ENCODE results near the gene MYBPH. TPM values are rescaled to one million over a fixed set of nuclear protein-coding genes. Genes with fewer than 3 reads are reported as not detected.

Gene MYBPH
- total RNA-seq, 1 donor from 2014 or later, result not detected

DNA sequence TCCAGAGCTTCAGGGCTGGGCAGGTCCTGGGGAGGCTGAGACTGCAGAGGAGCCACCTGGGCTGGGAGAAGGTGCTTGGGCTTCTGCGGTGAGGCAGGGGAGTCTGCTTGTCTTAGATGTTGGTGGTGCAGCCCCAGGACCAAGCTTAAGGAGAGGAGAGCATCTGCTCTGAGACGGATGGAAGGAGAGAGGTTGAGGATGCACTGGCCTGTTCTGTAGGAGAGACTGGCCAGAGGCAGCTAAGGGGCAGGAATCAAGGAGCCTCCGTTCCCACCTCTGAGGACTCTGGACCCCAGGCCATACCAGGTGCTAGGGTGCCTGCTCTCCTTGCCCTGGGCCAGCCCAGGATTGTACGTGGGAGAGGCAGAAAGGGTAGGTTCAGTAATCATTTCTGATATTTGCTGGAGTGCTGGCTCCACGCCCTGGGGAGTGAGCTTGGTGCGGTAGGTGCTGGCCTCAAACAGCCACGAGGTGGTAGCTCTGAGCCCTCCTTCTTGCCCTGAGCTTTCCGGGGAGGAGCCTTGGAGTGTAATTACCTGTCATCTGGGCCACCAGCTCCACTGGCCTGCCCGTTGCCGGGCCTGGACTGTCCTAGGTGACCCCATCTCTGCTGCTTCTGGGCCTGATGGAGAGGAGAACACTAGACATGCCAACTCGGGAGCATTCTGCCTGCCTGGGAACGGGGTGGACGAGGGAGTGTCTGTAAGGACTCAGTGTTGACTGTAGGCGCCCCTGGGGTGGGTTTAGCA lies 9.3 kb downstream of the MYBPH start:
- no peak for DNase-seq (ENCODE audit: low read depth)

DNA sequence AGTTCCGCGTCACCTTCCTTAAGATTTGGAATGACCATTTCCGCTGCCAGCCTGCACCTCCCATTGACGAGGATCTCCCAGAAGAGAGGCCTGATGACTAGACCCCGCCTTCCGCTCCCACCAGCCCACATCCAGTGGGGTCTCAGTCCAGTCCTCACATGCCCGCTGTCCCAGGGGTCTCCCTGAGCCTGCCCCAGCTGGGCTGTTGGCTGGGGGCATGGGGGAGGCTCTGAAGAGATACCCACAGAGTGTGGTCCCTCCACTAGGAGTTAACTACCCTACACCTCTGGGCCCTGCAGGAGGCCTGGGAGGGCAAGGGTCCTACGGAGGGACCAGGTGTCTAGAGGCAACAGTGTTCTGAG lies 9.8 kb downstream of the MYBPH start:
- Histone ChIP-seq H3K27me3 (ENCODE audit: control insufficient read depth, insufficient read depth, low read length) (no peaks in the 10 kb centered on the region), H3K4me3 (ENCODE audit: low read depth, low read length) (no peak overlapping the region), H3K36me3 (ENCODE audit: control insufficient read depth, insufficient read depth, low read length) (peaks cover 2% of the 10 kb centered on the region)
- TF ChIP-seq, protein P1, sequence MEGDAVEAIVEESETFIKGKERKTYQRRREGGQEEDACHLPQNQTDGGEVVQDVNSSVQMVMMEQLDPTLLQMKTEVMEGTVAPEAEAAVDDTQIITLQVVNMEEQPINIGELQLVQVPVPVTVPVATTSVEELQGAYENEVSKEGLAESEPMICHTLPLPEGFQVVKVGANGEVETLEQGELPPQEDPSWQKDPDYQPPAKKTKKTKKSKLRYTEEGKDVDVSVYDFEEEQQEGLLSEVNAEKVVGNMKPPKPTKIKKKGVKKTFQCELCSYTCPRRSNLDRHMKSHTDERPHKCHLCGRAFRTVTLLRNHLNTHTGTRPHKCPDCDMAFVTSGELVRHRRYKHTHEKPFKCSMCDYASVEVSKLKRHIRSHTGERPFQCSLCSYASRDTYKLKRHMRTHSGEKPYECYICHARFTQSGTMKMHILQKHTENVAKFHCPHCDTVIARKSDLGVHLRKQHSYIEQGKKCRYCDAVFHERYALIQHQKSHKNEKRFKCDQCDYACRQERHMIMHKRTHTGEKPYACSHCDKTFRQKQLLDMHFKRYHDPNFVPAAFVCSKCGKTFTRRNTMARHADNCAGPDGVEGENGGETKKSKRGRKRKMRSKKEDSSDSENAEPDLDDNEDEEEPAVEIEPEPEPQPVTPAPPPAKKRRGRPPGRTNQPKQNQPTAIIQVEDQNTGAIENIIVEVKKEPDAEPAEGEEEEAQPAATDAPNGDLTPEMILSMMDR (IDR thresholded peaks at IDR 0.05; ENCODE audit: insufficient read depth, low read length, poor library complexity, severe bottlenecking), result no peak
- no peak for DNase-seq (ENCODE audit: low read depth)

More for the DNA sequence above, 9.3 kb downstream of the MYBPH start:
- Histone ChIP-seq H3K27me3 (ENCODE audit: control insufficient read depth, insufficient read depth, low read length) (no peaks in the 10 kb centered on the region), H3K36me3 (ENCODE audit: control insufficient read depth, insufficient read depth, low read length) (peaks cover 2% of the 10 kb centered on the region), H3K4me3 (ENCODE audit: low read depth, low read length) (no peak overlapping the region)
- TF ChIP-seq, protein P1 (IDR thresholded peaks at IDR 0.05; ENCODE audit: insufficient read depth, low read length, poor library complexity, severe bottlenecking), result peak; percentile 13

DNA sequence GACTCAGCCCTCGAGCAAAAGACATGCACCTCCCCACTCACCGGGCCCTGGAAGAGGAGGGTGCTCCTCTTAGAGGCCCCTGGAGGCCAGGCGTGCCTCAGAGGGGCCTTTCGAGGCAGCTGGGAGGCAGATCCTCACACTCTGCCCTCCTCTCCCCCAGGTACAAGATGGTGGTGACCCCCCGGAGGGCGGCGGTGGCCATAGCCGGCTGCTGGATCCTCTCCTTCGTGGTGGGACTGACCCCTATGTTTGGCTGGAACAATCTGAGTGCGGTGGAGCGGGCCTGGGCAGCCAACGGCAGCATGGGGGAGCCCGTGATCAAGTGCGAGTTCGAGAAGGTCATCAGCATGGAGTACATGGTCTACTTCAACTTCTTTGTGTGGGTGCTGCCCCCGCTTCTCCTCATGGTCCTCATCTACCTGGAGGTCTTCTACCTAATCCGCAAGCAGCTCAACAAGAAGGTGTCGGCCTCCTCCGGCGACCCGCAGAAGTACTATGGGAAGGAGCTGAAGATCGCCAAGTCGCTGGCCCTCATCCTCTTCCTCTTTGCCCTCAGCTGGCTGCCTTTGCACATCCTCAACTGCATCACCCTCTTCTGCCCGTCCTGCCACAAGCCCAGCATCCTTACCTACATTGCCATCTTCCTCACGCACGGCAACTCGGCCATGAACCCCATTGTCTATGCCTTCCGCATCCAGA lies 10.4 kb downstream of the MYBPH start:
- no peak for DNase-seq (ENCODE audit: low read depth)
- H3K27me3 ChIP-seq (ENCODE audit: control insufficient read depth, insufficient read depth, low read length), result no peaks in the 10 kb centered on the region
- TF ChIP-seq, protein P1 (IDR thresholded peaks at IDR 0.05; ENCODE audit: insufficient read depth, low read length, poor library complexity, severe bottlenecking), result no peak
- no peak overlapping the region for H3K4me3 ChIP-seq (ENCODE audit: low read depth, low read length)
- peaks cover 2% of the 10 kb centered on the region for H3K36me3 ChIP-seq (ENCODE audit: control insufficient read depth, insufficient read depth, low read length)

DNA sequence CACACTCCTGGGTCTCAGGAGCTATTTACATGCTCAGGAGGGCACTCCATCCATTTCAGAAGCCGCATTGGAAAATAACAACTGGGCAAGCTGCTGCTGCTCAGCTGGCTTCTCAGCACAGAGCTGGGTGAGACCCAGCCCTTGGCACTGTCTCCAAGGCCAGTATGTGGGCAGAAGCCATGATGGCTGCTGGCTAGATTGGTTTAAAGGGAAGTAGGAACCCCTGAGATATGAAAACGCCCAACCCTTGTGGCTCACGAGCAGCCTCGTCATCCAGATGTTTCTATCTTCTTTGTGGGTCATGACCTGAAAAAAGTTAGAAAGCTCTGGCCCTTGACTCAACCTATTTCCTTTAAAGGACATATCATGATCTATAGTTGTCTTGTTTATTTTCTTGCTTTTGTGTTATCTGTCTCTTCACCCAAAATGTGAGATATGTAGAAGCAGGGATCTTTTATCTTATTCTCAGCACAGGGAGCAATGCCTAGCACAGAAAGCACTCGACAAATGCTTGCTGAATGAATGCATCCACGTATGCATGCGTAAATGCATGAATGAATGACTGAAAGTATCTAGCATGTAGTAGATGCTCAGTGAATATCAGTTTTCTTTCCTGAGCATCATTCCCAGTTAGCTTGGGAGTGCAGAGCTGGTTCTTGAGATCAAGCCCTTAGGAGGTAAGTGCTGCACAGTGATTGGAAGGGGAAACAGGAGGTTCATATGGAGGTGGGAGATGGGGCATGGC lies 11.6 kb downstream of the MYBPH start:
- peaks cover 2% of the 10 kb centered on the region for H3K36me3 ChIP-seq (ENCODE audit: control insufficient read depth, insufficient read depth, low read length)
- no peak overlapping the region for H3K4me3 ChIP-seq (ENCODE audit: low read depth, low read length)
- no peak for DNase-seq (ENCODE audit: low read depth)
- H3K27me3 ChIP-seq (ENCODE audit: control insufficient read depth, insufficient read depth, low read length), result no peaks in the 10 kb centered on the region
- TF ChIP-seq, protein P1 (IDR thresholded peaks at IDR 0.05; ENCODE audit: insufficient read depth, low read length, poor library complexity, severe bottlenecking), result no peak

DNA sequence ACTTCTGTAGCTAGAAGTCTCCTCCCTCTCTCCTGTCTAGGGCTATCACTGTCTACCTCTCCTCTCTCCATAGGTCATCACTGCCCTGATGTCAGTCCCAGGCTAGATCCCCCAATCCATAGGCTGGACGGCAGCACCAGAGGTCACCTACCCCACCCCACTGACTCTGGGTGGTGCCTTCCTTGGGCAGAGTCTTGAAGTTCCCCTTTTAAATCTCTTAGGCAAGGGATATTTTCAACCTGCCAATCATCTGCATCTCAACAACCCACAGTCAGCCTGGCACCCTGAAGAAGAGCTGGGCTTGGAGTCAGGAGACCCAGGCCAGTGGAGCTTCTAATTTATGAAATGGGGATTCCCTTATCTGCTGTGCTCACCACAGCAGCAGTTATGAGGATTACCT lies 13.2 kb downstream of the MYBPH start:
- no peak for DNase-seq (ENCODE audit: low read depth)
- Histone ChIP-seq H3K36me3 (ENCODE audit: control insufficient read depth, insufficient read depth, low read length) (peaks cover 2% of the 10 kb centered on the region), H3K27me3 (ENCODE audit: control insufficient read depth, insufficient read depth, low read length) (no peaks in the 10 kb centered on the region), H3K4me3 (ENCODE audit: low read depth, low read length) (no peak overlapping the region)
- TF ChIP-seq, protein P1 (IDR thresholded peaks at IDR 0.05; ENCODE audit: insufficient read depth, low read length, poor library complexity, severe bottlenecking), result no peak

Data from kidney epithelial cell (primary cell).